ENCODE data around the gene NPLOC4.

GRCh38 chr17:81646869-81647600 is 10.1 kb upstream of the NPLOC4 start:
- TF ChIP-seq CTCF (conservative IDR thresholded peaks at IDR 0.05 in 1 of 2, IDR thresholded peaks at IDR 0.05 in 1 of 2; ENCODE audit: low read depth in 1 of 2, low read length in 2 of 2) = no peak
- no peak for TF ChIP-seq EZH2 (IDR thresholded peaks at IDR 0.05; ENCODE audit: low read length, missing control alignments)

Data from fibroblast of lung (primary cell).